Brain pericyte (primary cell): ENCODE measurements around the gene SERF1A.
"Not testable (repeated sequence)": the region's sequence is repeated elsewhere in the genome, so short reads cannot be mapped to it uniquely, and the experiment has no call there.

Experiments
- DNase-seq: peaks from one replicate; pipeline ENCODE4 v3.0.0-alpha.2; 2012; ENCODE audit warnings: low read depth, low spot score

The SERF1A gene

GRCh38 chr5:70900533-70901271 lies at the start of gene SERF1A:
Gene SERF1A, plus strand, starts transcription at chr5:70900669. Its CDS starts 201 bp downstream, at chr5:70900870.
- not testable (repeated sequence) for DNase-seq

- not testable (repeated sequence) for DNase-seq
Observed at GRCh38 chr5:70866778-70867177, 33.7 kb upstream of the SERF1A start.

GRCh38 chr5:70870626-70871025 lies 29.8 kb upstream of the SERF1A start:
- not testable (repeated sequence) for DNase-seq

- not testable (repeated sequence) for DNase-seq
Observed at GRCh38 chr5:70896076-70896475, 4.4 kb upstream of the SERF1A start.

GRCh38 chr5:70901272-70901571 lies 753 bp downstream of the SERF1A start:
- not testable (repeated sequence) for DNase-seq

GRCh38 chr5:70906624-70907023 lies 6.2 kb downstream of the SERF1A start:
- DNase-seq: not testable (repeated sequence)

DNA sequence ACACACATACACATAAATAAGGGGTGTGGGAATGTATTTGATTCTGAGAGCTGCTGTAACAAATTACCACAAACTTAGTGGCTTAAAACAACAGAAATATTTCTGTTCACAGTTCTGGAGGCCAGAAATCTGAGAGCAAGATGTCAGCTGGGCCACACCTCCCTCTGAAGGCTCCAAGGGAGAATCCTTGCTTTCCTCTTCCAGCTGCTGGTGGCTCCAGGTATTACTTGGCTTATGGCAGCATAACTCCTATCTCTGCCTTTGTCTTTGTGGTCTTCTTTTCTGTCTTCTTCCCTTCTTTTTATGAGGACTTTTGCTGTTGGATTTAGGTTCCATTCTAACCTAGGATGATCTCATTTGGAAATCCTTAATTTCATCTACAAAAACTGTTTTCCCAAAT lies 16.4 kb downstream of the SERF1A start:
- not testable (repeated sequence) for DNase-seq

- not testable (repeated sequence) for DNase-seq
Observed at GRCh38 chr5:70925211-70925562, 24.7 kb downstream of the SERF1A start.

DNA sequence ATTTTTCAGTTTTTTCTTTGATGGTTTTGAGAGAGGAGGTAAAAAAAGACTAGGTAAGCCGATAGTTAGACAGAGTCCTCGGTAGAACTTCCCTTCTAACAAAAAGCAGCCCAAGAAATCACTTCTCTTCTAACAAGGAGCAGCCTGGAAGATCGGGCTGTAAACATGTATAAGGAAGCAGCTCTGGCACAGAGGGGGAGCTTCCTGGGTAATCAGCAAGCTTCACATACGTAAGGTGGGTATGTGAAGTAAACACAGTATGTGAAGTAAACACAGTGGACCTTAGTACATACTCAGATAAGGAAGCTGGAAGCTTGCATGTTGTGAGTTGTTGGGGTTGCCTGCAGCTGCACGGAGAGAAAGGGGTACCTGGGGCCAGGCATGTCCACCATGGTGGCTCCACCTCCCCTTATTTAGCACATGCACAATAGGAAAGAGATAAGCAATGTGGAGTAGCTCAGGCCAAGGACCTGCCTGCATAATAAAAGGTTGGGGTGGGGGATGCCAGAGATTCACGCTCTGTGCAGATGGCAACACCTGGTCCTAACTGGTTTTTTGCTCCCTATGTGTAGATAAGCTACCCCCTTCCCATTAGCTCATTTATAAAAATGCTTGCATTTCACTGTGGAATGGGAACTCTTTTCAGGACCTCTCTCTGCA lies 31.4 kb downstream of the SERF1A start:
- DNase-seq: not testable (repeated sequence)

- not testable (repeated sequence) for DNase-seq
Observed at GRCh38 chr5:70932560-70932959, 32.1 kb downstream of the SERF1A start.

- not testable (repeated sequence) for DNase-seq
Observed at GRCh38 chr5:70953068-70953467, 52.6 kb downstream of the SERF1A start.
